ENCODE data around the gene RASSF8.
"Not testable (repeated sequence)": the region's sequence is repeated elsewhere in the genome, so short reads cannot be mapped to it uniquely, and the experiment has no call there.

The RASSF8 gene

DNA sequence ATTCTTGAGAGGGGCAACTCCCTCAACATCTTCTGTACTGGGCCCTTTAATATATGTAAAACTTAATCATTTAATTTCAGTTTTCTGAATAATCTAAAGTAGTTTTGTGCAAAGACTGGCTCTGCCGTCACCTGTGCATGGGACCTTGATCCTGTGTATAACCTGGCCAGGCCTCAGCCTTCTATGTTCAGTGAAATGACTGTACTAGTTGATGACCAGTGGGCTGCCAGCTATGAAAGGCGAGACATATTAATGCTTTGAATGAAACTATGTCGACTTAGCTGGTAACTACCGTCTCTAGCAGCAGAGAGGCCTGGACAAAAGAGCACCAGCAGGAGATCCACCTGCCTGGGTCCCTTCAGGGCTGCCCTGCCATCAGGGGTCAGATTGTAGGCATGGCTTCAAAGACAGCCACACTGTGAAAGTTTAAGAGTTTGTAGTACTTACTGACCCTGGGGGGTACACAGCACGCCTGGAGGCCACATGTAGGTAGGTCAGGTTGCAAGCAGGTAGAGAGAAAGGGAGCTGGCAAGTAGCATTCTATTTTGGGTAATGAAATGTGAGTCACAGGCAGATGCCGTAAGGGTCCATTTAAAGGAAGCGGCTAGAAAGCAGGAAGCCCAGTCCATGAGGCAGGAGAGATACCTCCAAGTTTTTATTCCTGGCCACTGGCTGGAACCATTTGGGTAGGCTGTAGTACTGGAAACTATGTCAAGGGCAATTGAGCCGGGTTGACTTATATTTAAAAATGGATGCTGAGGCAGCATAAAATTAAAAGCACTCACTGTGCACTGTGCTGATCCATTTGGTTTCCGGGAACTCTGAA, 89.1 kb downstream of the RASSF8 start:
- in situ Hi-C loops (cut with HindIII; ENCODE audit: low sequenced_read_pairs): no loop called here

- in situ Hi-C loops (cut with HindIII; ENCODE audit: low sequenced_read_pairs): no loop called here
Observed at GRCh38 chr12:26052652-26053051, 94.2 kb downstream of the RASSF8 start.

GRCh38 chr12:26054383-26054782, 95.9 kb downstream of the RASSF8 start:
- in situ Hi-C loops (cut with HindIII; ENCODE audit: low sequenced_read_pairs): no loop called here

GRCh38 chr12:26055087-26055486, 96.6 kb downstream of the RASSF8 start:
- in situ Hi-C loops (cut with HindIII; ENCODE audit: low sequenced_read_pairs): no loop called here

- in situ Hi-C loops (cut with HindIII; ENCODE audit: low sequenced_read_pairs): no loop called here
Observed at GRCh38 chr12:26056335-26056734, 97.9 kb downstream of the RASSF8 start.

GRCh38 chr12:26057271-26057670, 98.8 kb downstream of the RASSF8 start:
- in situ Hi-C loops (cut with HindIII; ENCODE audit: low sequenced_read_pairs): not testable (repeated sequence)

DNA sequence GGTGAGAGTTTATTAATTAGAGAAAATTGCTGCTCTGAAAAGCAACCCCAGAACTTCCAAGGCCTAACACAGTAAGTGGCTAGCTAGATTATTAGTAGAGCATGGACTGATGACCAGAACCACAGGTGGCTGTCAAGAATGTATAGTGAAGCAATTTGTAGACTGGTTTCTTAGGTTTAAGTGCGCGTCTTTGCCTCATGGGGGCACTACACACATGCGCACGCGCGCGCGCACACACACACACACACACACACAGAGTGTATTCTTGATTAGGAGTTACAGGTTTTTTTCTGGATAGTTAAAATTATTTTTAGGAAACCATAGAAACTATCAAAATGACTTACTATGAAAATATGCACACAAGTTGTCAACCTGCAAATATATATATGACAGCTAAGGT, 99.8 kb downstream of the RASSF8 start:
- in situ Hi-C loops (cut with HindIII; ENCODE audit: low sequenced_read_pairs): no loop called here

- in situ Hi-C loops (cut with HindIII; ENCODE audit: low sequenced_read_pairs): no loop called here
Observed at GRCh38 chr12:26058818-26059217, 100.3 kb downstream of the RASSF8 start.

GRCh38 chr12:26062006-26062405, 103.5 kb downstream of the RASSF8 start:
- in situ Hi-C loops (cut with HindIII; ENCODE audit: low sequenced_read_pairs): no loop called here

- in situ Hi-C loops (cut with HindIII; ENCODE audit: low sequenced_read_pairs): no loop called here
Observed at GRCh38 chr12:26062566-26062965, 104.1 kb downstream of the RASSF8 start.

DNA sequence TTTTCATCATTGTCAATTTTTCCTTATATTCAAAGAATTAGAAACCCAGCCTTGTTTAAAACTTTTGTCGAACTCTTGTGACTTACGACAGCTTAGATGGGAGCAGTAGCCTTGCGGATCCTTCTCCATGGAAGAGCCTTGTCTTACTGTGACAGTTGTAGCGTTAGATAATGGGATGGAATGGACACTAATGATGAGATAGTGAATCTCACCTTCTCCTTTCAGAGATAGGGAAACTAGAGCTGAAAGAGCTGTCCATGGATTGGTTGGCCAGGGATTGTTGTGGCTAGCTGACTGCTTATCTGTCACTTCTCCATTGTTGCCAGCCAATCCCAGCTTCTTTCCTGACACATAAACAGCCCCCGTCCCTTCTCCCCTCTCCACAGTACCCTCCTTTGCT, 107.0 kb downstream of the RASSF8 start:
- in situ Hi-C loops (cut with HindIII; ENCODE audit: low sequenced_read_pairs): no loop called here

DNA sequence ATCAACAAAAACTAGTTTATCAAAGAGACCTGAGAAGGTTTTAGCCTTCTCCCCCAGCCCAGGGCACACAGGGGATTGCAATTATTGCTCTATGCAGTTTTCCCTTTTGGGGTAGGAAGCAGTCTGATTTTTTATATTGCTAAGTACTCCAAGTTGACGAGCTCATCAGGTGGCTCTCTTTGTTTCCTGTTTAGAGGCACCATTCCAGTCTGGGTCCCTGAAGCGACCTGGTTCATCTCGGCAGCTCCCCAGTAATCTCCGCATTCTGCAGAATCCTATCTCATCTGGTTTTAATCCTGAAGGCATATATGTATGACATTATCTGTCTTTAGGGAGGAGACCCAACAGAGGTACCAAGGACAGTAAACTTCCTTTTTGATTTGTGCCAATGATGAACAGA, 110.0 kb downstream of the RASSF8 start:
- in situ Hi-C loops (cut with HindIII; ENCODE audit: low sequenced_read_pairs): no loop called here

- in situ Hi-C loops (cut with HindIII; ENCODE audit: low sequenced_read_pairs): no loop called here
Observed at GRCh38 chr12:26069796-26070195, 111.3 kb downstream of the RASSF8 start.

DNA sequence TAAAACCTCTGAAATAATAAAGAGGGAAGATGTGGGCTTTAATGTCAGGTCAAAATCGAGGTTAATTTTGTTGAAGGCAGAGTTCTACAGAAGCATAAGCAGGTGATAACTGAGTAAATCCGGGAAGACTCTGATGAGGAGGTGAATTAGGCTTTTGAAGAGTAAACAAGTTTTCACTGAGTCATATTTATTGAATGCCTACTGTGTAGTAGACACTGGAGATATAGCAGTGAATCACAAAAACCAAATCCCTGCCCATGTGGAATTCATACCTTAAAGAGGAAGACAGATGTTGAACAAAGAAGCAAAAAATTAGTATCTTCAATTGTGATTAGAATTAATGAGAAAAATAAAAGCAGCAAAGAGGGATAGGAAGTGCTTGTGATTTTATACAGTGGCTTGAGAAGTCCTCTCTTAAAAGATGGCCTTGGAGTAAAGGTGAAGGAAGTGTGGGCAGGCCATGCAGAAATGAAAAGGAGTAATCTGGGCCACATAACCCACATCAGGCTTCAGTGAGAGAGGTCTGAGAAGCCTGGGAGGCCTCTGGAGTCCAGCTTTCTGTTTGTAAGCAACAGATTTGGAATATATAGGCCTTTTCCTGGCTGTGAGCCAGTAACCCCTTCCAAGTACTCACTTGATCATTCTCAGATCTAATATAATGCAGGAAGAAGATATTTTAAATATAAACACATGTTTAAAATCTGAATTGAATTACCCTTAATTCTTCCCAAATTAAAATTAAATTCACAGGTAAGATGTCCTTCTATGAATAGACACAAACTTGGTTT, 119.6 kb downstream of the RASSF8 start:
- in situ Hi-C loops (cut with HindIII; ENCODE audit: low sequenced_read_pairs): no loop called here

DNA sequence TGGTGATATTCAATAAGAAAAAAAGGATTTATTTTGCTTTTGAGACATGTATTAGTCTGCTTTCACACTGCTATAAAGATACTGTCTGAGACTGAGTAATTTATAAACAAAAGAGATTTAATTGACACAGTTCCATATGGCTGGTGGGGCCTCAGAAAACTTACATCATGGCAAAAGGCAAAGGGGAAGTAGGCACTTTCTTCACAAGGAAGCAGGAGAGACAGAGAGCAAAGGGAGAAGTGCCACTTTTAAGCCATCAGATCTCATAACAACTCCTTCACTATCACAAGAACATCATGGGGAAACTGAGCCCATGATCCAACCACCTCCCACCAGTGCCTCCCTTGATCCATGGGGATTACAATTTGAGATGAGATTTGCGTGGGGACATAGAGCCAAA, 122.4 kb downstream of the RASSF8 start:
- in situ Hi-C loops (cut with HindIII; ENCODE audit: low sequenced_read_pairs): no loop called here

DNA sequence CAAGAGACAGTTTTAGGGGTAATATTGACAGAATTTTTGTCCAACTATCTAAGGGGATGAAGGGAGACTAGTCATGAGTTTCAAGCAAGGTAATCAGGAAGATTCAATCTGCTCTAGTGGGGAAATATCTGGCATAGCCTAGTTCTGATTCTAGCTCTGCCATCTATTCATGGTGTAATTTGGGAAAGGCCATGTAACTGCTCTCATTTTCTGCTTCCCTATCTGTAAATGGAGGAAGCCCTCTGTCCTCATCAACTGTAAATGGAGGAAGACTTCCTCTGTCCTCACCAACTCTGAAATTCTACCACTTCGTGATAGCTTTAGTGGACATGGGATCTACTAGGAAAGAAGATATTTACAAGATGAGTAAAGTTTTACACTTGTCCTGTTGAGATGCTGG, 128.5 kb downstream of the RASSF8 start:
- in situ Hi-C loops (cut with HindIII; ENCODE audit: low sequenced_read_pairs): no loop called here

DNA sequence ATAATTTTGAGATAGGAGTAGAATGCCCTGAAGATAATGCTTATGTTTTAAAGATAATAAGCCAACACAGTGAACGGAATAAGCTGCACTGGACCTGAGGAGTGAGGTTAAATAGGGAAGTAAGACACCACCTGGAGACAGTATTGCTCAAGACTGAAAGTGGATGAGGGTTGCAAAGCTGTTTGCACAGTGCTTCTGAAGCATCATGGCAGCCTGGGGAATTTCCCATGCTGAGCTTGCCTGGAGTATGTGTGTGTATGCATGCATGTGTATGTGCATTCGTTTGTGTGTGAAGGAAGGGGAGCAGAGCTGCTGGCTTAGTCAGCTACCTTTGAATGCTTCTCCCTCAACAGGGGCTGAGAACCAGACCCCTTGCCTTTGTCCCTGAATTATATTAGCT, 130.5 kb downstream of the RASSF8 start:
- in situ Hi-C loops (cut with HindIII; ENCODE audit: low sequenced_read_pairs): no loop called here

DNA sequence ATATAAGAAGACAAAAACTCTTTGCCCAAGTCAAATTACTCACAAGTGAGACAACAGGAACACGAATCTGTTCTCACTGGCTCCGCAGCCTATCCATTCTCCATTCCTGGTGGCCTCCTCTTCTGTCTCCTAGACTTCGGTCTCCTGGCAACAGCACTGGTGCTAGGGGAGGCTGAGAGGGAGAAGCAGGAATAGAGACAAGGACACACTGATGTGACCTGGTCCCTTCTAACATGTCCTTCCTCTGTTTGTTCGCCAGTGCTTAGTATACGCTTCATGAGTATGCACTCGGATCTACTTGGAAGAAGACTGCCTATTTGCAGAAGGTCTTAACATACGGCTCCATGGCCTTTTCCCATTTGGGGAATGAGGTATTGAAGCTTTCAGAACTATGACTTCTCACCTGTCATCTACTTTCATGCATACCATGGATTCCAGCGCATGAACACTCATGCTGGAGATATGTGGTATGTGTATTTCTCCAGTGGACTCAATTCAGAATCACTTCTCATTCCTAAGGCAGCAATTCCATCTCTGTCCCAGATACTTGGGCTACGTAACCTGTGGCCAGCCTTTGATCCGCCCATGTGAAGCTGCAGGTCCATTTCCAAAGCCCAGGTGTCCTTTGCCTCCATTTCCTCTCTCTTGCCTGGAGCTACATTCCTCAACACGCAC, 132.5 kb downstream of the RASSF8 start:
- in situ Hi-C loops (cut with HindIII; ENCODE audit: low sequenced_read_pairs): no loop called here

- in situ Hi-C loops (cut with HindIII; ENCODE audit: low sequenced_read_pairs): no loop called here
Observed at GRCh38 chr12:26091822-26092221, 133.3 kb downstream of the RASSF8 start.

DNA sequence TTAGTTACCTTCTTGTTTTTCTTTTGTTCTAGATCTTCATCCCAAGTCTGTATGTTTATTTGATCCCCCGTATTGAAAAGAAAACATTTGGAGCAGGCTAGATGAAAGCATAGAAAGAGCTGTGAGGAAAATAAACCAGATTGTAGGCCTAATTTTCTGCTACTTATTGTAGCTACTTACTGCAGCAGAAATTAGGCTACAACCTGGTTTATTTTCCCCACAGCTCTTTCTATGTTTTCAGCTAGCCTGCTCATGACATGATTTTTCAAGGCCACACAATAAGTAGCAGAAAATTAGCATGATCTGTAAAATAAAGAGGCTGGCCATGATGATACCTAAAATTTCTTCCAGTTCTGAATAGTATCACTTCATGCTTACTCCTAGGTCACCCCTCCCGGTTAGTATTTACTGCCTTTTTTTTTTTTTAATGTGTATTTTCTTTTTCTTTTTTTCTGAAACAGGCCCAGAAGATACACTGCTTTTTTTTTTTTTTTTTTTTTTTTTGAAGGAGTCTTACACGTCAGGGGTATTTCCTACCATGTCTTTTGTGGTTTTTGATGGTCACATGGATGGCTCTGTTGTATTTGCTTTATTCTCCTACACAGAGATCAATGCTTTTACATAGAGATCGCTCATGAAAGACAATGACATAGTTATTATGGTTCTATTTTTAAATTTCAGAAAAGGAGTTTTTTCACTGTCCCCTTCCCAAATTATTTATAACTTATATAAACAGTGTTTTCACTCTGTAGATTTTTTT, 134.0 kb downstream of the RASSF8 start:
- in situ Hi-C loops (cut with HindIII; ENCODE audit: low sequenced_read_pairs): no loop called here

DNA sequence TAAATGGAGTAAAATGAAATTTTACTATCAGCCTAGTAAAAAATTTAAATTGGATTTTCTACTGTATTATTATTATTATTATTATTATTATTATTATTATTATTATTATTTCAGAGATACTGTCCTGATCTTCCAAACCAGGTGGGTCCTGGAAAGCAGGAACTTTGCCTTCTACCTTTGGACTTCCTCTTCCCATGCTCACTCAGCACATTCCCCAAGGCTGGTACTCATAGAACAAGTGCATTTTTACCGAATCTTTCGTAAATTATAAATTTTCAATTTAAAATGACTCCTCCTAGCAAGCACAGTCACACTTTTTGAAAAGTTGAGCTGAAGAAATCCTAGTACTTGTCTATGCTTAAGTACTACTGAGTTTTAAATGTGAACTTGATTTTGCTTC, 136.7 kb downstream of the RASSF8 start:
- in situ Hi-C loops (cut with HindIII; ENCODE audit: low sequenced_read_pairs): no loop called here

Data from endothelial cell of hepatic sinusoid (primary cell).